DOHH2 (cell line): ENCODE results near the gene KRT12.

Experiments
- CTCF ChIP-seq: fragments of 200-600 bp; sonication (generic); IDR thresholded peaks from one replicate; pipeline ENCODE4 v1.5.1; 2014; ENCODE audit warnings: antibody characterized with exemption, mild to moderate bottlenecking, low read depth, low read length; ENCODE audit not compliant: poor library complexity, severe bottlenecking
- EZH2phosphoT487 ChIP-seq: fragments of 200-600 bp; sonication (generic); IDR thresholded peaks from 2 replicates; pipeline ENCODE4 v1.6.1; 2017; ENCODE audit warnings: borderline replicate concordance, mild to moderate bottlenecking, antibody characterized with exemption, low read length, moderate library complexity, mixed read lengths

GRCh38 chr17:40903129-40903847 is 36.3 kb upstream of the KRT12 start:
- TF ChIP-seq CTCF (no peak), EZH2phosphoT487 (no peak)
